ENCODE measurements around the gene PTPN1.
A peak's percentile ranks its signal among the peaks of the same experiment; 100 is the strongest.

Gene PTPN1

DNA sequence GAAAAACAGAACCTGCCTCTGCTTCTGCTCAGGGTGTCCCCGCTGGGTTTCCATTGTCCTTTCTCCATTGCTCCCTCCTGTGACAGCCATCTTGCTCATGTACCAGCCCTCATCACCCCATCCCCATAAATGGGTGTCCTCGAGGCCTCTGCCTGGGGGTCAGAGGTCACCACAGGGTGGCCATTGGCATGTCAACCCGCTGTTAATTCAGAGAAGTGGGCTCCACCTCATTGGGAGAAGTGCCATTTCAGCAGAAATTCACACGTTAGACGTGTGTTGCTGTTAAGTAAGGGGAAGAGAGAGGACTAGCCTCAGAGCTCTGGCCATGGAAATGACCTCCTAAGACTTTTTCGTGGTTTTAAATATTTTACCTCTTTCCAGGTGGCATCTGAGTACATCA is 71.9 kb downstream of the PTPN1 start:
- in situ Hi-C loops (cut with MboI; ENCODE audit: low pct_unique_long_range_greater_than_20kb, low sequenced_read_pairs) = no loop called here

DNA sequence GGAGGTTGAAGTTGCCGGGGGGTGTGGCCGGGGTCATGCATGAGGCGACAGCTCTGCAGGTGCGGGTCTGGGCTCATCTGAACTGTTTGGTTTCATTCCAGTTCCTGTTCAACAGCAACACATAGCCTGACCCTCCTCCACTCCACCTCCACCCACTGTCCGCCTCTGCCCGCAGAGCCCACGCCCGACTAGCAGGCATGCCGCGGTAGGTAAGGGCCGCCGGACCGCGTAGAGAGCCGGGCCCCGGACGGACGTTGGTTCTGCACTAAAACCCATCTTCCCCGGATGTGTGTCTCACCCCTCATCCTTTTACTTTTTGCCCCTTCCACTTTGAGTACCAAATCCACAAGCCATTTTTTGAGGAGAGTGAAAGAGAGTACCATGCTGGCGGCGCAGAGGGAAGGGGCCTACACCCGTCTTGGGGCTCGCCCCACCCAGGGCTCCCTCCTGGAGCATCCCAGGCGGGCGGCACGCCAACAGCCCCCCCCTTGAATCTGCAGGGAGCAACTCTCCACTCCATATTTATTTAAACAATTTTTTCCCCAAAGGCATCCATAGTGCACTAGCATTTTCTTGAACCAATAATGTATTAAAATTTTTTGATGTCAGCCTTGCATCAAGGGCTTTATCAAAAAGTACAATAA is 72.5 kb downstream of the PTPN1 start:
- in situ Hi-C loops (cut with MboI; ENCODE audit: low pct_unique_long_range_greater_than_20kb, low sequenced_read_pairs) = no loop called here
- no peak for DNase-seq

More for the DNA sequence above, 71.9 kb downstream of the PTPN1 start:
- no peak for DNase-seq

- in situ Hi-C loops (cut with MboI; ENCODE audit: low pct_unique_long_range_greater_than_20kb, low sequenced_read_pairs) = no loop called here
- DNase-seq = no peak
Observed at GRCh38 chr20:50583442-50584150, 73.4 kb downstream of the PTPN1 start.

GRCh38 chr20:50584687-50585086 is 74.5 kb downstream of the PTPN1 start:
- in situ Hi-C loops (cut with MboI; ENCODE audit: low pct_unique_long_range_greater_than_20kb, low sequenced_read_pairs) = no loop called here
- no peak for DNase-seq

DNA sequence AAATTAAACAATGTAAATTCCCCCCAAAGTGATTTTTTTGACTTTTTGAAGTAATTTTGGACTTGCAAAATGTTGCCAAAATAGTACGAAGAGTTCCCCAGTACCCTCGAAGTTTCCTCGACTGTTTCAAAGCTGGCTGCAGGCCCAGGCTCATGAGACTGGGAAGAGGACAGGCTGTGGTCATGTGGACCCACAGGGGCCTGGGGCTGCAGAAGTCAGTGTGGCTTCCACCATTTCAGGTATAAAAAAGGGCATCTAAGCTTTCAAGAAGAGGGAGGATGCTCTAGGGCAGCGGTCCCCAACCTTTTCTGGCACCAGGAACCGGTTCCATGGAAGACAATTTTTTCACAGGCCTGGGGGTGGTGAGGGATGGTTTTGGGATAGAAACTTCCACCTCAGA is 75.0 kb downstream of the PTPN1 start:
- DNase-seq = no peak
- in situ Hi-C loops (cut with MboI; ENCODE audit: low pct_unique_long_range_greater_than_20kb, low sequenced_read_pairs) = no loop called here

GRCh38 chr20:50585678-50586077 is 75.5 kb downstream of the PTPN1 start:
- in situ Hi-C loops (cut with MboI; ENCODE audit: low pct_unique_long_range_greater_than_20kb, low sequenced_read_pairs) = no loop called here
- DNase-seq = no peak

- in situ Hi-C loops (cut with MboI; ENCODE audit: low pct_unique_long_range_greater_than_20kb, low sequenced_read_pairs) = no loop called here
- DNase-seq = no peak
Observed at GRCh38 chr20:50586531-50587232, 76.5 kb downstream of the PTPN1 start.

- no peak for DNase-seq
- in situ Hi-C loops (cut with MboI; ENCODE audit: low pct_unique_long_range_greater_than_20kb, low sequenced_read_pairs) = no loop called here
Observed at GRCh38 chr20:50587291-50587961, 77.2 kb downstream of the PTPN1 start.

DNA sequence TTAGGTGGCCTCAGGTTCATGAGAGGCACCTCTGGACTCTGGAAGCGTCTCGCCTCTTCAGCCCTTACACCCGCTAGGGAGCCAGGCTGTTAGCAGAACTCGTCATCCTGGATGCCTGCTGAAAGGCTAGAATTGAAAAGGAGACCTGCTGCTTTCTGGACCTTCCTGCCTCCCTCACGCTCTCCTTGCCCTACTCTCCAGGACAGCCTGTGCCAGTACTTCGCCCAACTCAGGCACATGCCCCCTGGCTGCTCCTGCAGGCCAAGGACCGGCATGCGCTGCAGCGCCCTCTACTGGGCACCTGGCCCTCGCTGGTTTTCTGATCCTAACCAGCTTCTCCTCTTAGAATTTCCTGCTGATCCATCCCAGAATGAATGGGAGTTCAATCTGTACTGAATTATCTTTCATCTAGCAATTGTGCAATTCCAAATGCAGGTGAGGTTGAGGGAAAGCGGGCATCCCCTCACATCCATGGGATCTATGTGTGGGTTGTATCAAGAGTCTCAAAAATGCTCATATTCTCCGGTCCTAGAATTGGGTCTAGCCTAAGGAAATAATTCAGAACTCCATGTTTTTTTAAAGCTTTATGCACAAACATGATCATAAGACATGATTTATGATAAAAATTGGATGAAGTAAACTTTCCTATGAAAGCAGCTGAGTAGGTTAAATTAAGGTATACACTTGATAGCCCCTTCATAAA is 78.0 kb downstream of the PTPN1 start:
- peak; percentile 67 for DNase-seq
- in situ Hi-C loops (cut with MboI; ENCODE audit: low pct_unique_long_range_greater_than_20kb, low sequenced_read_pairs) = no loop called here

GRCh38 chr20:50589548-50590347 is 79.6 kb downstream of the PTPN1 start:
- in situ Hi-C loops (cut with MboI; ENCODE audit: low pct_unique_long_range_greater_than_20kb, low sequenced_read_pairs) = no loop called here
- no peak for DNase-seq

DNA sequence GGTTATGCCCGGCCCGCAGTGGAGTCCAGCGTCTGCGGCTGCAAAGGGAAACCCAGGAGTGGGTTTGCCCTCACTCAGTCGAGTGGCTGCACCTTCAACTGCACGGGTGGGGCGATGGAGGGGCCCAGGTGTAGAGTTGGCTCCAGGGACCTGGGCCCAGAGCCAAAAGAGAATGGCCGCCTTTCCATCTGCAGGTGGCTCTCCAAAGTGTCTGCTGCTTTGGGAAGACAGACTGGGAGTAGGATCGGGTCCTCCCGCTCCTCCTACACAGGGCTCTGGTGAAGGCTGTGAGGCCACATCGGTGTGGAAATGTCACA is 80.1 kb downstream of the PTPN1 start:
- no peak for DNase-seq
- in situ Hi-C loops (cut with MboI; ENCODE audit: low pct_unique_long_range_greater_than_20kb, low sequenced_read_pairs) = no loop called here

- in situ Hi-C loops (cut with MboI; ENCODE audit: low pct_unique_long_range_greater_than_20kb, low sequenced_read_pairs) = no loop called here
- no peak for DNase-seq
Observed at GRCh38 chr20:50591233-50591852, 81.2 kb downstream of the PTPN1 start.

GRCh38 chr20:50592282-50593004 is 82.3 kb downstream of the PTPN1 start:
- DNase-seq = no peak
- in situ Hi-C loops (cut with MboI; ENCODE audit: low pct_unique_long_range_greater_than_20kb, low sequenced_read_pairs) = no loop called here

DNA sequence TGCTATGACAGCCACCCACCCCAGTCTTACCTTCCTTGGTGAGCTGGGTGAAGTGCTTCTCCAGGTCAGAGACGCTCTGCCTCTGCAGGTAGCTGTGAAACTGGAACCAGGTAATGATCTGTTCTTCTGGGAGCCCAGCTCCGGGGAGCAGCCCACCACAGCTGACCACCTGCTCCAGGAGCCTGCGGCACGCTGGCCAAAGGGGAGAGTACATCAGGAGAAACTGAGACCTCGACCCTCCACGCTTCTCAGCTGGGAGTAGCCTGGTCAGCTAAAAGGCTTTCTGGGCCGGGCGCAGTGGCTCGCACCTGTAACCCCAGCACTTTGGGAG is 82.8 kb downstream of the PTPN1 start:
- in situ Hi-C loops (cut with MboI; ENCODE audit: low pct_unique_long_range_greater_than_20kb, low sequenced_read_pairs) = no loop called here
- DNase-seq = no peak

GRCh38 chr20:50594231-50594590 is 84.0 kb downstream of the PTPN1 start:
- in situ Hi-C loops (cut with MboI; ENCODE audit: low pct_unique_long_range_greater_than_20kb, low sequenced_read_pairs) = no loop called here
- DNase-seq = no peak

DNA sequence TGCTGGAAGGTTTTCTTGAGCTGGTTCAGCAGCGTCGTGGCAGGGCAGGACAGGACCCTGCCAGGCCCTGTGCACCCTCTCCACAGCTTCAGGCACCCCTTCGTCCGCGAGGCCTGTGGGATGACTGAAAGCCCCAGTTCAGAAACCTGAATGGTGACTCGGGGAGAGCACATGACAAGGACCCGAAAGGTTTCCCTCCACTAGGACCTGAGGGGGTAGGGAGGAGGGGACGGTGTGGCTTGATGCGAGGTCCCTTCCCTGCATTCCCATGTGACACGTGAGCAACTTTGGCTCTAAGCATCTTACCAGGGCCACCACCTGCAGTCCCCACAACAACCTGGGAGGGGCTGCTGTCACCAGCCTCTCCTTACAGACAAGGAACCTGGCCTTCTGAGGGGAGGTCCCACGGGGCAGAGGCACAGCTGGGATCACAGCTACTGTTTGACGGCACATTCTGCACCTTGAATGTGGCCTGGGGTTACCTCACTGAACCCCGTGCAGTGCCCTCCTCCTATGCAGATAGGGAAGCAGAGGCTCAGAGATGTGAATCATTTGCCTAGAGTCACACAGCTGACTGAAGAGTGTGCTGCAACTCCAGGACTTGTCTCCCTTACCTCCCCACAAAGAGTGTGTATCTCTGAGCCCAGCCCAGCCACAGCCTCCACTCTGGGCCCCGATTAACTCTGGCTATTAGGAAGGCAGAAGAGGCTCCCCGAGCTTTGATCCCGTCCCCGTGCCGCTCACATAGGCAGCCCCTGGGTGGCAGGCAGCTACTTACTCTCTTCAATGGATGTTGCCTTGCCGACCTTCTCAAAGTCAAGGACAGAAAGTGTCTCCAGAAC is 84.6 kb downstream of the PTPN1 start:
- in situ Hi-C loops (cut with MboI; ENCODE audit: low pct_unique_long_range_greater_than_20kb, low sequenced_read_pairs) = no loop called here
- no peak for DNase-seq

- no peak for DNase-seq
- in situ Hi-C loops (cut with MboI; ENCODE audit: low pct_unique_long_range_greater_than_20kb, low sequenced_read_pairs) = no loop called here
Observed at GRCh38 chr20:50595433-50595895, 85.3 kb downstream of the PTPN1 start.

Data from KBM-7 (cell line).